Stimulated activated naive B cell treated with anti-CD40 and anti-IgM and Interleukin-4, amounts not matched to agents 10 μg/mL and 1 μg/mL and 100 μg/mL, for 72 hours (primary cell): Measurements from ENCODE around the gene RAB40C.
A peak's percentile ranks its signal among the peaks of the same experiment; 100 is the strongest.

ENCODE experiments used
- ATAC-seq, 2 donors: fragments of 150-1000 bp; cut with Tn5 transposase; replicated peaks; 2 replicates each; pipeline ENCODE4 v1.10.0; 2021; ENCODE audit warnings: moderate library complexity in 1 of 2
- DNase-seq: peaks from one replicate; pipeline ENCODE4 v3.0.0; 2021
- H3K27ac Mint-ChIP-seq: one replicate; pipeline ENCODE4 v1.8.0; 2022; ENCODE audit warnings: mild to moderate bottlenecking, mixed read lengths
- H3K27me3 Mint-ChIP-seq, 2 donors: one replicate each; pipeline ENCODE4 v1.8.0; 2022; ENCODE audit warnings: mixed read lengths in 2 of 2
- H3K36me3 Mint-ChIP-seq, 2 donors: one replicate each; pipeline ENCODE4 v1.8.0; 2022; ENCODE audit warnings: mixed read lengths in 2 of 2, mild to moderate bottlenecking in 1 of 2
- H3K4me1 Mint-ChIP-seq, 2 donors: one replicate each; pipeline ENCODE4 v1.8.0; 2022; ENCODE audit warnings: mixed read lengths in 2 of 2, mild to moderate bottlenecking in 1 of 2
- H3K4me3 Mint-ChIP-seq, 2 donors: one replicate each; pipeline ENCODE4 v1.8.0; 2022; ENCODE audit warnings: mild to moderate bottlenecking in 2 of 2, mixed read lengths in 2 of 2, moderate library complexity in 1 of 2
- H3K9me3 Mint-ChIP-seq, 2 donors: one replicate each; pipeline ENCODE4 v1.8.0; 2022; ENCODE audit warnings: mixed read lengths in 2 of 2, mild to moderate bottlenecking in 1 of 2

The RAB40C gene

GRCh38 chr16:555528-556473, 34.1 kb upstream of the RAB40C start:
- no peak for DNase-seq
- peaks cover 0 to 7% of the 10 kb centered on the region in 2 donors for H3K4me1 Mint-ChIP-seq
- peaks cover 6 to 10% of the 10 kb centered on the region in 2 donors for H3K36me3 Mint-ChIP-seq
- H3K4me3 Mint-ChIP-seq, result no peak overlapping the region
- no peak for ATAC-seq
- no peak overlapping the region for H3K27ac Mint-ChIP-seq
- H3K9me3 Mint-ChIP-seq, result no peaks in the 10 kb centered on the region
- peaks cover 8 to 25% of the 10 kb centered on the region in 2 donors for H3K27me3 Mint-ChIP-seq

DNA sequence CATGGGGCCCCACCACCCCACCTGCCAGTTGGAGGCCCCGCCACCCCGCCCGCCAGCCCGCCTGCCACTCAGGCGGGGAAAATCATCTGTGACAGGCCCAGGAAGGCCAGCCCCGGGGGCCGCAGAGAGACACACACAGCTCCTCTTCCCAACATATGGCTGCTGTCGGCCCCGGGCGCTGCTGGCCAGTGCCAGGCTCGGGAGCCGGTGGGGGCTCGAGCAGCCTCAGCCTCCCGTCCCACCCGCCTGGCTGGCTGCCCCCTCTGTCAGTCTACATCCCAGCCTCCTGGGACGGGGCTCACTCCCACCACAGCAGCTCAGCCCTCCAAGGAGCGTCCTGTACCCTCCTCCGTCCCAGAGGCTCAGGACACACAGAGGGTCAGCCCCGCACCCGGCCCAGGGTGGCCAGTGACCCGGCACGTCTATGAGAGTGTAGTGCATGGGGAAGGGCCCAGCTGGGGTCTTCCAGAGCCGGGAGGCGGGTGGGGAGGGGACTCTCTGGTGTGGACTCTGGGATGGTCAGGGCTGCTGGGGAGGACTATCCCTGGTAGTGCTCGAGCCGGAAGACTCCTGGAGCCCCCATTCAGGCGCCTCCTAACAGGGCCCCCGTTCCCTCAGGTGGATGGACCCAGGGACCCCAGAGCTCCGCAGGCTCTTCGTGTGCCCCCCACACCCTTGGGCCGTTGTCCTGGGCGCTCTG, 33.2 kb upstream of the RAB40C start:
- Mint-ChIP-seq H3K27ac (no peak overlapping the region), H3K4me3 (no peak overlapping the region), H3K36me3 (peaks cover 3 to 8% of the 10 kb centered on the region in 2 donors), H3K27me3 (peaks cover 9 to 27% of the 10 kb centered on the region in 2 donors), H3K9me3 (no peaks in the 10 kb centered on the region), H3K4me1 (peaks cover 0 to 7% of the 10 kb centered on the region in 2 donors)
- DNase-seq, result no peak
- no peak for ATAC-seq

DNA sequence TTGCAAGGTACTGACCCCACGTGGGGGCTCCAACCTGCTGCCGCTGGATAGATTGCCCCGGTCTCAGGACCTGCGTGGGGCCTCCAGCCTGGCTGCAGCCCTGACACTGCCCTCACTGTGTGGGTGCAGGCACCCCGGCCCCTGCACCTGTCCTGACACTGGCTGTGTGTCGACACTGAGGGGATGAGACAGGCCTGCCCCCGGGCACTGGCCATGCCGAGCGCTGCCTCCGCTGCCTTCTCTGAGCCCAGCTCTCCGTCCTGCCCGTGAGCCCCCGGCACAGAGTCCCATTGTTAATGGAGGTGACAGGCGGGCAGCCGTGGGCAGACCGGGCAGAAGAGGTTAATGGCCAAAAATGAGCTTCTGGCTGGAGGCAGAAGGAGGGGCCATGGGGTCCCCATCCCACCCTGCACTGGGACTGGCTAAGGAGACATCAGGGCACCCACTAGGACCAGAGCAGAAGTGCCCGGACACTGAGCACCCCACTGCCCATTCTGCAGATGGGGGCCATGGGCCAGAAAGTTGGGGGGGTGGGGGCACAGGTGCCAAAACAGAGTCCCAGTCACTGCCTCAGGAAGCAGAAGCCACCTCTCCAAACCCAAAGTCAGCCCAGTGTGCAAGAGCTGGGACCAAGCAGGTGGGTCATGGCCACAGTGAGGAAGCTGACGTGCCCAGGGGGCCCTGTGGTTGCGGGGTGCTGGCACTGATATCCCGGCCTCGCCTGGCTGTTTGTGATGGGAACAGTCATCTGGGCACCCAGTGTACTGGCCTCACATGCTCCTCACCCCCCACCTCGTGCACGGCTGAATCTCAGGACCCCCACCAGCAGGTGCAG, 32.2 kb upstream of the RAB40C start:
- H3K27me3 Mint-ChIP-seq, result peaks cover 18 to 38% of the 10 kb centered on the region in 2 donors
- ATAC-seq (no peak), DNase-seq (no peak)
- H3K4me3 Mint-ChIP-seq, result no peak overlapping the region
- H3K4me1 Mint-ChIP-seq, result peaks cover 0 to 7% of the 10 kb centered on the region in 2 donors
- H3K9me3 Mint-ChIP-seq, result no peaks in the 10 kb centered on the region
- no peak overlapping the region for H3K27ac Mint-ChIP-seq
- H3K36me3 Mint-ChIP-seq, result peaks cover 2 to 7% of the 10 kb centered on the region in 2 donors

GRCh38 chr16:558298-559020, 31.4 kb upstream of the RAB40C start:
- H3K9me3 Mint-ChIP-seq, result no peaks in the 10 kb centered on the region
- peaks cover 0 to 7% of the 10 kb centered on the region in 2 donors for H3K4me1 Mint-ChIP-seq
- ATAC-seq, result peak in 1 of 2 donors; percentile 37

GRCh38 chr16:559021-559380, 30.9 kb upstream of the RAB40C start:
- peaks cover 0 to 7% of the 10 kb centered on the region in 2 donors for H3K4me1 Mint-ChIP-seq
- no peak overlapping the region for H3K4me3 Mint-ChIP-seq
- no peak for DNase-seq
- no peaks in the 10 kb centered on the region for H3K9me3 Mint-ChIP-seq
- H3K27me3 Mint-ChIP-seq, result peaks cover 20 to 38% of the 10 kb centered on the region in 2 donors
- peaks cover 2 to 7% of the 10 kb centered on the region in 2 donors for H3K36me3 Mint-ChIP-seq
- H3K27ac Mint-ChIP-seq, result no peak overlapping the region
- ATAC-seq, result no peak

More at GRCh38 chr16:558298-559020, 31.4 kb upstream of the RAB40C start:
- Mint-ChIP-seq H3K4me3 (no peak overlapping the region), H3K27me3 (peaks cover 20 to 38% of the 10 kb centered on the region in 2 donors), H3K36me3 (peaks cover 2 to 7% of the 10 kb centered on the region in 2 donors), H3K27ac (no peak overlapping the region)
- no peak for DNase-seq

DNA sequence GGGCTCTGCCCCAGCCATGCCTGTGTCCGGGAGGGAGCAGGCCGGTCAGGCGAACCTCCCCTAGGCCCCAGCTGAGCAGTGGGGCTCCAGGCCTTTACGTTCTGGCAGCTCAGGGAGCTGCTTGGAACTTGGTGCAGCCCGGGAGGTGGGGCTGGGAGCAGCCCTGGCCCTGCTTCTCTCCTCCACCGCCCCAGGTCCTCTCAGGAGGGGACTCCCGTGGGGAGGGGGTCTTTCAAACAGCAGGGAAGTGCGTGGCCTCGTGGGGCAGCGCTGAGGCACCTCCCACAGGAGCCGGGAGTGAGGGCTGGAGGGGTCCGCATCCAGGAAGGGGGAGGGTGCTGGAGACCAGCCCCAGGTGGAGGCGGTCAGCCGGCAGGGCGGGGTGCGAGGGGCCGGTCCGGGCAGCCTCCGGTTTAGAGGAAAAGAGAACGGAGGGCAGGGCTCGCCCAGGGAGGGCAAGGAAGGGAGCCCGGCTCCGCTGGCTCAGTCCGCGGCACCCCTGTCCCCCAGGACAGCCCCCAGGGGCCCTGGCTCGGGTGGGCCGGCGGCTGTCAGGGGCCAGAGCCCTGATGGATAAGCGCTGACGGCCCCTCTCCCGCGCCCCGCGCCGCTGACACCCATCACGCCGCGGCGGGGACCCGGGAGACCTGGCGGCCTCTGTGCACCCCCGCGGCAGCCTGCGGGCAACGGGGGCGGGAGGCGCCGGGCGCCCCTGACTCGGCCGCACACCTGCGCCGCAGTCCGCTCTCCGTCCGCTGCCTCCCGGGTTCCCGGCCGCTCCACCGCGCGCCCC, 30.3 kb upstream of the RAB40C start:
- ATAC-seq, result no peak
- no peak for DNase-seq
- H3K9me3 Mint-ChIP-seq, result no peaks in the 10 kb centered on the region
- H3K4me1 Mint-ChIP-seq, result peaks cover 0 to 7% of the 10 kb centered on the region in 2 donors
- peak overlapping the region in 1 of 2 donors; percentile 36 for H3K4me3 Mint-ChIP-seq
- peaks cover 20 to 38% of the 10 kb centered on the region in 2 donors for H3K27me3 Mint-ChIP-seq
- peaks cover 2 to 3% of the 10 kb centered on the region in 2 donors for H3K36me3 Mint-ChIP-seq
- no peak overlapping the region for H3K27ac Mint-ChIP-seq

DNA sequence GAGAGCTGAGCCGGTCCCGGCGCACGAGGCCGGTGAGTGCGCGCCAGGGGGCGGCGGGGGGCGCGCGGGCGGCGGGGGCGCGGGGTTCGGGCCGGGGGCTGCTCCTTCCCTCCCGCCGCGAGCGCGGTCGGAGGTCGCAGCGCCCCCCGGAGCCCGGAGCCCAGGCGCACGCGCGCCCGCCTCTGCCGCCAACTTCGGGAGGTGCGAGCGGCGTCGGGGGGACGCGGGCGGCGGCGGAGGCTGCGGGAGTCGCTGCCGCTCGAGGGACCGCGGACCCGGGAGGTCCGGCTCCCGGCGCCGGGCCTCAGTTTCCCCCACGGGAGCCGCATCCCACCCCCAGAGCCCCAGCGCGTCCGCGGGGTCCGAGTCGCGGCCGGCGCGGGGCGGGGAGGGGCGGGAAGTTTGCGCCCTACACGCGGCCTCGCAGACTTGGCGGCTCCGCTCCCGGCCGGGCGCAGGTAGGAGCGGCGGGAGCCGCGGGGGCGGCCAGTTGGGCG, 29.6 kb upstream of the RAB40C start, which contains the start of gene PRR35:
PRR35 (plus strand) TSS at position 191 of the 497 bp plus-strand sequence. CDS start 2,901 bp downstream, outside the sequence.
- no peak within 1 kb of the TSS for H3K27ac Mint-ChIP-seq
- H3K27me3 Mint-ChIP-seq, result peaks cover 20 to 38% of the 10 kb centered on the region in 2 donors
- no peaks in the 10 kb centered on the region for H3K9me3 Mint-ChIP-seq
- DNase-seq (no peak), ATAC-seq (no peak)
- H3K4me3 Mint-ChIP-seq, result peak within 1 kb of the TSS in 1 of 2 donors; percentile 36
- H3K36me3 Mint-ChIP-seq, result peaks cover 0 to 2% of the 10 kb centered on the region in 2 donors
- H3K4me1 Mint-ChIP-seq, result peaks cover under 1 to 7% of the 10 kb centered on the region in 2 donors

DNA sequence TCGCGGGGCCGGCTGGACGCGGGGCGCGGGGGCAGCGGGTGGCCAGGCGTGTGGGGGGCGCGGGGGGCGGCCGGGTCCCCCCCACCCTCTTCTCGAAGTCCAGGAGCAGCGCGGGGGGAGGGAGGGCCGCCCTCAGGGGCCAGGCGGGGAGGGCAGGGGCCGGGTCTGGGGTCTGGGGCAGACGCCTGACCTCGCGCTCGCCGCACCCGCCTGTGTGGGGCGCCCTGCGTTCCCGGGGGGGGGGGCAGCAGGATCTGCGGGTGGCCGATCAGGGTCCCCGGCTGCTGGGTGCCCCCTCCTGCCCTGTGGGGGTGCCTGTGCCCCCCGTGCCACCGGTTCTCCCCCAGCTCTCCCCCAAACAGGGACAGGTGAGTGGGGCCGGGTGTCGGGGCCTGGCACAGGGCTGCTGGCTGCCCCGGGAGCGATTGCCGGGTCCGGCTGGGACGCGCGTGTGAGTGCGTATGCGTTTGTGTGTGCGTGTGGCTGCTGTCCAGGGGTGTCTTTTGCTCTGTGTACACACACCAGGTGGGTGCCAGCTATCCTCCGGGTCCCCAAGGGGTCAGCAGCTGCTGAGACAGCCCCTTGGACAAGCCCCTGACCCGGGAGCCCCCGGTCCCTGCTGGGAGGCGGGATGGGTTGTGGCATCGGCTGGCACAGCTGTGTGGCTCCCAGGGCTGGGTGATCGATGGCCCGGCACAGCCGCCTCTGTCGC, 29.0 kb upstream of the RAB40C start:
- DNase-seq, result no peak
- peaks cover 0 to 2% of the 10 kb centered on the region in 2 donors for H3K36me3 Mint-ChIP-seq
- H3K4me3 Mint-ChIP-seq, result no peak overlapping the region
- no peaks in the 10 kb centered on the region for H3K9me3 Mint-ChIP-seq
- H3K27me3 Mint-ChIP-seq, result peaks cover 20 to 38% of the 10 kb centered on the region in 2 donors
- H3K4me1 Mint-ChIP-seq, result peaks cover 1 to 7% of the 10 kb centered on the region in 2 donors
- H3K27ac Mint-ChIP-seq, result no peak overlapping the region
- no peak for ATAC-seq

- ATAC-seq (no peak), DNase-seq (no peak)
- Mint-ChIP-seq H3K9me3 (no peaks in the 10 kb centered on the region), H3K36me3 (peaks cover 0 to 2% of the 10 kb centered on the region in 2 donors), H3K4me3 (no peak overlapping the region), H3K27me3 (peaks cover 20 to 38% of the 10 kb centered on the region in 2 donors), H3K4me1 (peaks cover 3 to 9% of the 10 kb centered on the region in 2 donors), H3K27ac (no peak overlapping the region)
Observed at GRCh38 chr16:561413-561794, 28.5 kb upstream of the RAB40C start.

DNA sequence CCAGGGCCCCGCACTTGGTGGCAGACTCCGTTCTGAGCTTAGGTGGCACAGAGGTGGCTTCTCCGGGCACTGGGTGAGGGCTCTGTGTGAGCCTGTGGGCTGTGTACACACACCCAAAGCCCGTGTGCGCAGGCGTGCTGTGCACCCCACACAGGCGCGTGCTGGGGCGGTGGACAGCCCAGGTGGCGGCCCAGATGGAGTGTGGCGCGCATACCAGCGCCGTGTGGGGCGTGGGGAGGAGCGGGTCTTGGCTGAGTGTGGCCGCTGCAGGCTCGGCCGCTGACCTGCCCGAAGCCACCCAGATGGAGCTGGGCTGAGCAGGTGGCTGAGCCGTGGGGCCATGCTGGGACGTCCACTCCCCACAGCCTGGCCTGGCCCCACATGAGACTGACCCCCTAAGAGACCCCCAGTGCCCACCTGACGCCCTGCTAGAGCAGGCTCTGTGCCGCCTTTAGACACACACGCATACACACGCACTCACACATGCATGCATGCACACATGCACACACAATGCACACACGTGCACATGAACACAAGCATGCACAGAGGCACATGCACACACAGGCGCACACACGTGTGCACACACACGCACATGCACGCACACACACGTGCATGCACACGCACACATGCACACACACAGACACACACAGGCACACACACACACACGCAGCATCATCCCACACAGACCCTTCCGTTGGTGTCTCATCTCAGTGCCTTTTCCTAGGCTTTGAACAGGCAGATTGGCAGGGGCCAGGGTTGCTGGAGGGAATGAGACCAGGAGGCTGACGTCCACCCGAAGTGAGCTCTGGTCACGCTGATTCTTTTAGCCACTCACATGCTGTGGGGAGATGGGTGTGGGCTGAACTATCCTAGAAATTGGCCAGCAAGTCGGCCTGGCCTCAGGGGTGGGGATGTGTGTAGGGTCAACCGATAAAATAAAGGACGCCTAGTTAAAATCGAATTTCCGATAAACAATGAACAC, 27.6 kb upstream of the RAB40C start:
- H3K36me3 Mint-ChIP-seq, result peaks cover 0 to 2% of the 10 kb centered on the region in 2 donors
- no peak overlapping the region for H3K4me3 Mint-ChIP-seq
- no peak overlapping the region for H3K27ac Mint-ChIP-seq
- peaks cover 20 to 37% of the 10 kb centered on the region in 2 donors for H3K27me3 Mint-ChIP-seq
- ATAC-seq (no peak), DNase-seq (no peak)
- peaks cover 9 to 18% of the 10 kb centered on the region in 2 donors for H3K4me1 Mint-ChIP-seq
- no peaks in the 10 kb centered on the region for H3K9me3 Mint-ChIP-seq

GRCh38 chr16:563072-563644, 26.7 kb upstream of the RAB40C start:
- Mint-ChIP-seq H3K27me3 (peaks cover 16 to 28% of the 10 kb centered on the region in 2 donors), H3K27ac (no peak overlapping the region), H3K4me1 (peaks cover 9 to 24% of the 10 kb centered on the region in 2 donors), H3K9me3 (no peaks in the 10 kb centered on the region), H3K36me3 (peaks cover 0 to 2% of the 10 kb centered on the region in 2 donors), H3K4me3 (no peak overlapping the region)
- DNase-seq, result no peak
- no peak for ATAC-seq
